Epithelial cell of esophagus (primary cell): ENCODE data around the gene IFNA6.

ENCODE experiments used
- DNase-seq: peaks from one replicate; pipeline ENCODE4 v3.0.0; 2010; ENCODE audit warnings: low read depth
- H3K4me3 ChIP-seq: 2 replicates; pipeline ENCODE4 v1.5.1; 2011; ENCODE audit warnings: mild to moderate bottlenecking, low read length, control low read depth
- TF ChIP-seq, protein P1 (sequence below): IDR thresholded peaks from 2 replicates; pipeline ENCODE4 v1.5.1; 2011; ENCODE audit warnings: low read depth, mild to moderate bottlenecking, low read length, control low read depth, inconsistent platforms; ENCODE audit not compliant: insufficient read depth; ENCODE audit errors: missing control alignments

The IFNA6 gene

DNA sequence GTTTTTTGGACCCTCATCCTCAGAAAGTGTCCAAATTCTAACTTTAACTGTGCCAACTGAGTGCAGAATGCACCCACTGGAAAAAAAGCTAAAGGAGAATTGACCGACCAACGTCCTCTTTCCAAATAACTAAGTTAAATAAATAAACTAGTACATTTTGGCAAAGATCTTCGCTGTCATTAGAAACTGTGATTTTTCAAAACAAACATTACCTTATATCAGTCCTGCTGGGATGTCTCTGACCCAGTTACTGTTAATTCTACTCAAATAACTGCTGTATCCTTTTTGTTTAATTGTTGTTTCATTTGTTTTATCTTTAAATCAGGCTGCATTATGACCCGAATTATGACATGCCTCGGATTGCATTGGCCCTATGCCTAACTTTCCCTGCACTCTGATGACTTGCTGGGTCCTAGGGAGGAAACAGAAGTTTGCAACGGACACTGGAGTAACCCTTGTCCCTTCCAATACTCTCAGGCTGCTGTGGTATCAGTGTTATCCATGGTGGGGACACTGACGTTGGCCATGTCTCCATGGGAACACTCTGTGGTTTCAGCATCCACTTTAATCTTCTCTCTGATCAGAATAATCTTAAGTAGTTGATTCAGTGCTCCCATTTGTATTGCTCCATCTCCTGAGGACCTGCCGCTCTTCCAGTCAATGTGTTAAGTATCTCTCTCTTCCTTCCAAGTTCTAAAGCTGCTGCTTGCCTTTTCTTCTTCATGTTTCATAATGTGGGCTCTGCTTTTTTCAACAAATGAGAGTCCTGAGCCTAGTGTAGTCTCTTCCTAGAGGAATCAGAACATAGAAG, 34.5 kb downstream of the IFNA6 start:
- TF ChIP-seq, protein P1, sequence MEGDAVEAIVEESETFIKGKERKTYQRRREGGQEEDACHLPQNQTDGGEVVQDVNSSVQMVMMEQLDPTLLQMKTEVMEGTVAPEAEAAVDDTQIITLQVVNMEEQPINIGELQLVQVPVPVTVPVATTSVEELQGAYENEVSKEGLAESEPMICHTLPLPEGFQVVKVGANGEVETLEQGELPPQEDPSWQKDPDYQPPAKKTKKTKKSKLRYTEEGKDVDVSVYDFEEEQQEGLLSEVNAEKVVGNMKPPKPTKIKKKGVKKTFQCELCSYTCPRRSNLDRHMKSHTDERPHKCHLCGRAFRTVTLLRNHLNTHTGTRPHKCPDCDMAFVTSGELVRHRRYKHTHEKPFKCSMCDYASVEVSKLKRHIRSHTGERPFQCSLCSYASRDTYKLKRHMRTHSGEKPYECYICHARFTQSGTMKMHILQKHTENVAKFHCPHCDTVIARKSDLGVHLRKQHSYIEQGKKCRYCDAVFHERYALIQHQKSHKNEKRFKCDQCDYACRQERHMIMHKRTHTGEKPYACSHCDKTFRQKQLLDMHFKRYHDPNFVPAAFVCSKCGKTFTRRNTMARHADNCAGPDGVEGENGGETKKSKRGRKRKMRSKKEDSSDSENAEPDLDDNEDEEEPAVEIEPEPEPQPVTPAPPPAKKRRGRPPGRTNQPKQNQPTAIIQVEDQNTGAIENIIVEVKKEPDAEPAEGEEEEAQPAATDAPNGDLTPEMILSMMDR = no peak
- no peak overlapping the region for H3K4me3 ChIP-seq
- no peak for DNase-seq

DNA sequence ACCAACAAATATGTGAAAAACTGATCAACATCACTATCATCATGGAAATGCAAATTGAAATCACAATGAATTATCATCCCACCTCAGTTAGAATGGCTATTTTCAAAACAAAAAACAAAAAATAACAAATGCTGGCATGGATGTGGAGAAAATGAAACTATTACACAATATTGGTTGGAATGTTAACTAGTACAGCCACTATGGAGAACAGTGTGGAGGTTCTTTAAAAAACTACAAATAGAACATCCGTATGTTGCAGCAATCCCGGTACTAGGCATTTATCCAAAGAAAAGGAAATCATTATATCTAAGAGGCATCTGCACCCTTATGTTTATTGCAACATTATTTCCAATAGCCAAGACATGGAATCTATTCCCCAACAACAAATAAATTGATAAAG, 36.5 kb downstream of the IFNA6 start:
- no peak for DNase-seq
- no peak overlapping the region for H3K4me3 ChIP-seq
- TF ChIP-seq, protein P1 = no peak

DNA sequence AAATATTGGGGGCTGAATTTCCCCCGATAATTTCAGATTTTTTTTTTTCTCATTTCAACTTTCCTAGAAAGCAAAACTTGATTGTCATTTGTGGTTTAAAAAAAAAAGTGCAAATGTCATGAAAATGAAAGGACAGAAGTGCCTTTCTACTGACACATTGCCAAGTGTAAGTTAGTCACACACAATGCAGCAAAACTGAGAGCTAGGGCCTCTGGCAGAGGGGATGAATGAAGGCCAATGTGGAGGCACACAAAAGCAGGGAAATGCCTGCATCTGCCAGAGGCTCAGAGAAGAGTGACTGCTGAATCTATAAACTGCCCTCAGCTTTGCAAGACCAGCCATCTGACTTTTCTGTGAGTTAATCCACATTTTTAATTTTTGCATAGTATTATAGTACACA, 38.8 kb downstream of the IFNA6 start:
- TF ChIP-seq, protein P1 = no peak
- no peak overlapping the region for H3K4me3 ChIP-seq
- no peak for DNase-seq

DNA sequence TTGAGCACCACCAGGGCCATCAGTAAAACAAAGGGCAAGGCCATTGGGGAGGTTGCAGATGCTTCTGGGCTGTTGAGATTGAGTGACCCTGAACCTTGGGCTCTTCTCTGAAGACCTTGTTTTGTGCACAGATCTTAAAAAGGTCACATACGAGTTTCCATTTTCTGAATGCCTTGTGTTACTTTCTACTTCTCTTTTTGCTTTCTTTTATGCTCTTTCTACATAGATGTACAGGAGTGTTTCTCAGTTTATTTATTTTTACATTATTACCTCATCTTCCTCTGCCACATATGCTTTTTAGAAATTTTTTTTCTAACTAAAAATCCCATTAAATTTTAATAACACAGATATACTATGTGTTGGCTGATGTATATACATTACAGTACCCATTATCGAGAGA, 45.5 kb downstream of the IFNA6 start, which contains the start of gene IFNA5:
Gene IFNA5, minus strand, starts transcription at position 101 of the 400 bp plus-strand sequence. Its CDS starts 57 bp downstream, at position 44.
- no peak for DNase-seq
- H3K4me3 ChIP-seq = no peak within 1 kb of the TSS
- TF ChIP-seq, protein P1 = no peak
